CD4-positive, alpha-beta memory T cell (primary cell): Measurements from ENCODE around the gene SRGAP1. TPM values are rescaled to one million over a fixed set of nuclear protein-coding genes. Genes with fewer than 3 reads are reported as not detected.

Experiments
- CTCF ChIA-PET: fragments of 350-600 bp; sonication (Branson Sonifier 250); formaldehyde crosslinking; loops from one replicate; lab custom pipeline; 2021; ENCODE audit warnings: inconsistent platforms; ENCODE audit not compliant: partially characterized antibody; lab: Charles Lee
- POLR2A ChIA-PET: fragments of 350-600 bp; sonication (Branson Sonifier 250); formaldehyde crosslinking; loops from one replicate; lab custom pipeline; 2021; ENCODE audit not compliant: partially characterized antibody; lab: Charles Lee
- DNase-seq, 5 donors: peaks; one replicate each; pipeline versions ENCODE4 v3.0.0 to v3.0.0-alpha.2; 2020 to 2022; ENCODE audit warnings: mixed read lengths in 1 of 5
- H3K27ac ChIP-seq: one replicate; pipeline ENCODE4 v1.7.0; 2013; ENCODE audit warnings: low read depth, low read length
- H3K27me3 ChIP-seq: 2 replicates; pipeline ENCODE4 v1.7.0; 2013; ENCODE audit warnings: mild to moderate bottlenecking, low read length, moderate library complexity; ENCODE audit not compliant: insufficient read depth
- H3K36me3 ChIP-seq: 2 replicates; pipeline ENCODE4 v1.7.0; 2013; ENCODE audit warnings: mild to moderate bottlenecking, low read length, moderate library complexity; ENCODE audit not compliant: insufficient read depth
- H3K4me1 ChIP-seq: 2 replicates; pipeline ENCODE4 v1.7.0; 2013; ENCODE audit warnings: mild to moderate bottlenecking, low read length, moderate library complexity; ENCODE audit not compliant: insufficient read depth
- H3K4me3 ChIP-seq, 2 donors: one replicate each; pipeline ENCODE4 v1.7.0; 2013; ENCODE audit warnings: low read length in 2 of 2, mild to moderate bottlenecking in 1 of 2
- H3K9me3 ChIP-seq, 2 donors: one replicate each; pipeline ENCODE4 v1.7.0; 2013; ENCODE audit warnings: low read length in 2 of 2, control low read depth in 1 of 2; ENCODE audit not compliant: control insufficient read depth in 1 of 2
- H3K27ac Mint-ChIP-seq, 7 donors: one replicate each; pipeline ENCODE4 v1.8.0; 2020 to 2021; ENCODE audit warnings: mixed read lengths in 7 of 7, mild to moderate bottlenecking in 6 of 7, inconsistent platforms in 3 of 7, moderate library complexity in 3 of 7
- H3K27me3 Mint-ChIP-seq, 2 donors: one replicate each; pipeline ENCODE4 v1.8.0; 2020 to 2021; ENCODE audit warnings: mixed read lengths in 2 of 2
- H3K36me3 Mint-ChIP-seq, 2 donors: one replicate each; pipeline ENCODE4 v1.8.0; 2020 to 2021; ENCODE audit warnings: mixed read lengths in 2 of 2, inconsistent platforms in 1 of 2, mild to moderate bottlenecking in 1 of 2
- H3K4me1 Mint-ChIP-seq, 4 donors: one replicate each; pipeline ENCODE4 v1.8.0; 2020 to 2021; ENCODE audit warnings: mixed read lengths in 4 of 4, mild to moderate bottlenecking in 1 of 4
- H3K4me3 Mint-ChIP-seq, 8 donors: one replicate each; pipeline ENCODE4 v1.8.0; 2020 to 2021; ENCODE audit warnings: mixed read lengths in 8 of 8, mild to moderate bottlenecking in 7 of 8, moderate library complexity in 6 of 8, inconsistent platforms in 3 of 8
- H3K9me3 Mint-ChIP-seq, 8 donors: one replicate each; pipeline ENCODE4 v1.8.0; 2020 to 2021; ENCODE audit warnings: mixed read lengths in 8 of 8, mild to moderate bottlenecking in 5 of 8, inconsistent platforms in 3 of 8, moderate library complexity in 1 of 8
- intact Hi-C: fragments of 100-400 bp; cut with micrococcal nuclease; formaldehyde crosslinking; loops from one replicate; pipeline ENCODE4 v1.15.1; 2023
- polyA plus RNA-seq, 2 donors: library from polyadenylated mRNA; unstranded; fragments of 300-500 nt; fragmentation: Illumina TruSeq; gene quantifications; one replicate each; pipeline ENCODE4 v1.2.3, GENCODE V29; 2021
- total RNA-seq, 2 experiments: library from RNA; stranded (reverse); gene quantifications; one replicate each; pipeline ENCODE4 v1.2.3, GENCODE V29; 2021

The SRGAP1 gene
- total and polyA plus RNA-seq, 4 experiments from 2014 or later: 0.03 to 0.09 TPM; not detected in 2

DNA sequence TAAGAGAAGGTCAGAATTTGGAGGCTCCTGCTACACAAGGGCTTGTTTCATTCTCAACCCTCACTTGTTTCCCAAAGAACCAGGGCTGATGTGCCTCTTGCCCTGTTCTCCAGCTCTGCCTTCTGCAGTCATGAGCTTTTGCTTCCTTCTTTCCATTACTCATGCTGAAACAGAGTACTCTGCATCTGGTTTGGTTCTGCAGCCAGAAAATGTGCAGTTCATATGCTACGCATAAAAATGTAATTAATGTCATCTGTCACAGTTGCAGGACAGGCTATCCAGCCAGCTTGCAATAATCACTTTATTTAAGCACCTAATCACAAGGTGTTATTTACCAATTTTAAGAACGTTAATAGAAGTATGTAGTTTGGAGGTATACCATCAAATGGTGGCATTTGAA, 150.2 kb downstream of the SRGAP1 start:
- intact Hi-C loops: no loop called here
- no peaks in the 10 kb centered on the region for H3K36me3 Mint-ChIP-seq
- peaks cover 0 to 6% (median 0%) of the 10 kb centered on the region in 8 donors for H3K9me3 Mint-ChIP-seq
- Histone ChIP-seq H3K9me3 (no peaks in the 10 kb centered on the region), H3K4me1 (no peaks in the 10 kb centered on the region), H3K36me3 (no peaks in the 10 kb centered on the region), H3K27ac (no peak overlapping the region), H3K27me3 (no peaks in the 10 kb centered on the region), H3K4me3 (no peak overlapping the region)
- no peak overlapping the region for H3K4me3 Mint-ChIP-seq
- DNase-seq: no peak
- no peaks in the 10 kb centered on the region for H3K4me1 Mint-ChIP-seq
- H3K27me3 Mint-ChIP-seq: peaks cover 9 to 11% of the 10 kb centered on the region in 2 donors
- ChIA-PET POLR2A (no interaction called here), CTCF (no interaction called here)
- H3K27ac Mint-ChIP-seq: peak overlapping the region in 1 of 7 donors; percentile 65

DNA sequence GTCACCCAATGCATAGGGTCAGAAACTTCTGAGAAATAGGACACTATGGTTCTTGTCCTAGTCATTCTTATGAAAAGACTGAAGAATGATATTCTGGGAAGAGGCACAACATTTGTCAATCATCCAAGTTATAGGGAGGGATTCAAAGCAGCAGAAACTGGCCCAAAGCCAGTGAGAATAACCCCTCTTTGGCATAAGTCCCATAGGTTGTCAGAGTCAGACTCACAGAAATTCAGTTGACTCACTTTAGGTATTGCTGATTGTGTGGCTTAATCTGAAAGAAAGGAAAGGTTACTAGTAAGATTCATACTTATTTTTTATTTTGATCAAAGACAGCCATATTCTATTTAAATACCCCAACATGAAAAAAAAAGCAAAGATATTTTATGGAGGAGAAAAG, 151.0 kb downstream of the SRGAP1 start:
- no peaks in the 10 kb centered on the region for H3K27me3 ChIP-seq
- no peak overlapping the region for H3K27ac Mint-ChIP-seq
- no peak overlapping the region for H3K4me3 Mint-ChIP-seq
- ChIA-PET CTCF (no interaction called here), POLR2A (no interaction called here)
- H3K36me3 Mint-ChIP-seq: no peaks in the 10 kb centered on the region
- intact Hi-C loops: no loop called here
- H3K27me3 Mint-ChIP-seq: peaks cover 9 to 10% of the 10 kb centered on the region in 2 donors
- H3K27ac ChIP-seq: no peak overlapping the region
- H3K4me1 Mint-ChIP-seq: no peaks in the 10 kb centered on the region
- DNase-seq: no peak
- no peaks in the 10 kb centered on the region for H3K36me3 ChIP-seq
- H3K4me3 ChIP-seq: no peak overlapping the region
- no peaks in the 10 kb centered on the region for H3K9me3 ChIP-seq
- H3K4me1 ChIP-seq: no peaks in the 10 kb centered on the region
- H3K9me3 Mint-ChIP-seq: peaks cover 0 to 6% (median 0%) of the 10 kb centered on the region in 8 donors

DNA sequence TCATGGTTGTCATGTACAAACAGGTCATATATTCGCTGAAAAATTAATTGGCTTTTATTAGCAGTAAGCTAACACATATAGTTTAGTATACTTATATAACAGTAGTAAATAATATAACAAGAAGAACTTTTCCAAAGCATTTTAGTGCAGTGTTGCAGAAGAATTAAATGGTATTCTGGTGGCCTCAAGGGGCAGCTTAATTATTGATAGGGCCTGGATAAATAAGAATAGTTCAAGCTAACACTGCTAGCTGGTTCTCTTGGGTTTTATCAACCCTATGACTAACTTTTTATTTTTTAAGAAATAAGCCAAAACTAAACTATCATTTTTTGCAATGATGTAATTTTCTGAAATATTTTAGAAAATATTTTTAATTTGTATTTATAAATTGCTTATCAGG, 152.1 kb downstream of the SRGAP1 start:
- CTCF ChIA-PET: no interaction called here

DNA sequence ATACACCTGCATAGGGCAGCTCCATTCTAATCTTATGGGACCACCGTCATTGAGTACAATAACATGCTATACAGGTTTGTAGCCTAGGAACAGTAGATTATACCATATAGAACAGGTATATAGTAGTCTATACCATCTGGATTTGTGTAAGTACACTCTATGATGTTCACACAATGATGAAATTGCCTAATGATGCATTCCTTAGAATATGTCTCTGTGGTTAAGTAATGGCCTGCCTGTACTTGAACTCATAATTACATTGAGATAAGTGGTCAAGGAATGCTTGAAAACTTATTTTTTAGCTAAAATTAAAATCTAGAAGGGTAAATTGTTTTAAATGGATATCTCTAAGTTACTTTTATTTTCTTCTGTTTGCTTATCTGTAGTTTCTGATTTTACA, 152.7 kb downstream of the SRGAP1 start:
- no peak overlapping the region for H3K4me3 Mint-ChIP-seq
- no peaks in the 10 kb centered on the region for H3K36me3 Mint-ChIP-seq
- no peaks in the 10 kb centered on the region for H3K4me1 ChIP-seq
- no peaks in the 10 kb centered on the region for H3K4me1 Mint-ChIP-seq
- no peak overlapping the region for H3K27ac ChIP-seq
- no peak overlapping the region for H3K4me3 ChIP-seq
- intact Hi-C loops: no loop called here
- no peak overlapping the region for H3K27ac Mint-ChIP-seq
- H3K27me3 ChIP-seq: no peaks in the 10 kb centered on the region
- ChIA-PET CTCF (no interaction called here), POLR2A (no interaction called here)
- no peaks in the 10 kb centered on the region for H3K36me3 ChIP-seq
- no peak for DNase-seq
- peaks cover 6 to 8% of the 10 kb centered on the region in 2 donors for H3K27me3 Mint-ChIP-seq
- no peaks in the 10 kb centered on the region for H3K9me3 ChIP-seq
- peaks cover 0 to 6% (median 0%) of the 10 kb centered on the region in 8 donors for H3K9me3 Mint-ChIP-seq

More for the DNA sequence above, 152.1 kb downstream of the SRGAP1 start:
- H3K36me3 Mint-ChIP-seq: no peaks in the 10 kb centered on the region
- H3K27ac ChIP-seq: no peak overlapping the region
- peaks cover 10 to 12% of the 10 kb centered on the region in 2 donors for H3K27me3 Mint-ChIP-seq
- no peak overlapping the region for H3K4me3 ChIP-seq
- H3K4me3 Mint-ChIP-seq: no peak overlapping the region
- H3K36me3 ChIP-seq: no peaks in the 10 kb centered on the region
- no peaks in the 10 kb centered on the region for H3K4me1 ChIP-seq
- DNase-seq: no peak
- no peaks in the 10 kb centered on the region for H3K4me1 Mint-ChIP-seq
- no peak overlapping the region for H3K27ac Mint-ChIP-seq
- H3K9me3 Mint-ChIP-seq: peaks cover 0 to 6% (median 0%) of the 10 kb centered on the region in 8 donors
- intact Hi-C loops: no loop called here
- POLR2A ChIA-PET: no interaction called here
- no peaks in the 10 kb centered on the region for H3K27me3 ChIP-seq
- no peaks in the 10 kb centered on the region for H3K9me3 ChIP-seq

DNA sequence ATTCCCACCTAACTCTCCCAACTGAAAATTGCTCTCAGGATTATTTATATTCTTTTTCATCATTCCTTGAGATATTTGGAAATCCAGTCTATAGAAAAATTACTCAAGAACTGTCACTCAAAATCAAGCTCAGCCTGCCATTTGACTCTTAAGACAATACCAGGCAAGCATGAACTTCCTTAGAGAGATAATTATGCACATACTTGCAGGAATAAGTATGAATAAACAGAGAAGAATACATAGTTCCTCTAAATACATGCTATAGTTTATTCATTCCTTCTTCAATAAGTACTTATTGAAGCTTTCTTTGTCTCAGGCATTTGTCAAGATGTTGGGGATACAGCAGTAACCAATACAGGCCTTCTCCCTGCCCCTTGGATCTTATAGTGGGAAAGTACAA, 154.1 kb downstream of the SRGAP1 start:
- ChIA-PET POLR2A (no interaction called here), CTCF (no interaction called here)
- H3K27me3 ChIP-seq: no peaks in the 10 kb centered on the region
- intact Hi-C loops: no loop called here
- no peak for DNase-seq
- H3K36me3 ChIP-seq: no peaks in the 10 kb centered on the region
- Mint-ChIP-seq H3K36me3 (no peaks in the 10 kb centered on the region), H3K27me3 (peaks cover 3 to 8% of the 10 kb centered on the region in 2 donors), H3K27ac (no peak overlapping the region), H3K4me3 (no peak overlapping the region), H3K9me3 (peaks cover 0 to 6% (median 1%) of the 10 kb centered on the region in 8 donors), H3K4me1 (no peaks in the 10 kb centered on the region)
- H3K4me3 ChIP-seq: no peak overlapping the region
- H3K4me1 ChIP-seq: no peaks in the 10 kb centered on the region
- H3K9me3 ChIP-seq: no peaks in the 10 kb centered on the region
- H3K27ac ChIP-seq: no peak overlapping the region

DNA sequence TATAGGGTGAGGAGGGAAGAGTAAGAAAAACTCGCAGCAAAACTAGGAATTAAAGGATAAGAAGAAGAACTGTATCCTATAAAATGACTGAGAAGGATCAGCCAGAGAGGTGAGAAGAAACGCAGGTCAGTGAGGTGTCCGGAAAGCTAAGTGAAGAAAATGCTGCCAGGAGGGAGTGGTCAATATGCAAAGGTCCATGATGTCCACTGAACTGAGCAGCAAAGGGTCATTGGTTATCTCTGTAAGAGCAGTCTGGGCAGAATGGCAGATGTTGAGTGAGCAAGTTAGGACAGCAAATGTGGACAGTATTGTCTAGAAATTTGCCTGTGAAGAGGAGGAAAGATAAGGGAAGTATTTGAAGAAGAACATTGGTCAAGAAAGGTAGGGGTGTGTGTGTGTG, 155.4 kb downstream of the SRGAP1 start:
- Mint-ChIP-seq H3K36me3 (no peaks in the 10 kb centered on the region), H3K27ac (no peak overlapping the region), H3K27me3 (peaks cover 3 to 8% of the 10 kb centered on the region in 2 donors), H3K4me3 (no peak overlapping the region), H3K9me3 (peaks cover 0 to 6% (median 1%) of the 10 kb centered on the region in 8 donors), H3K4me1 (no peaks in the 10 kb centered on the region)
- intact Hi-C loops: no loop called here
- no peak for DNase-seq
- no peaks in the 10 kb centered on the region for H3K9me3 ChIP-seq
- no peak overlapping the region for H3K27ac ChIP-seq
- POLR2A ChIA-PET: no interaction called here
- H3K36me3 ChIP-seq: no peaks in the 10 kb centered on the region
- CTCF ChIA-PET: no interaction called here
- H3K27me3 ChIP-seq: no peaks in the 10 kb centered on the region
- no peak overlapping the region for H3K4me3 ChIP-seq
- H3K4me1 ChIP-seq: no peaks in the 10 kb centered on the region

DNA sequence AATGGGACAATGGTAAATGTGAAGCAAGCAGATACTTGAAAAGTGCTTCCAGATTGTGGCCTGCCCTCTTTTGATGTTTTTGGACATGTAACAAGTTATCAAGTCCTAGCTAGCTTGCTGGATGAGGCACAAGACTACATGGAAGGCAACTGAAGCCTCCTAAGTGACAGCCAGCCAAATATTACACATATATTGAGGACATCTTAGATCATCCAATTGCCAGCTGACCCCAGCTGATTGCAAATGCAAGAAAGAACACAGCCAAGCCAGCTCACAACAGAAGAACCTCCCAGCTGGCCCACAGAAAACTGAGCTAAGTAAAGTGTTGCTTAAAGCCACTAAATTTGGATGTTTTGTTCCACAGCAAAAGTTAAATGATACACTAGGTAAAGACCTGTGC, 156.9 kb downstream of the SRGAP1 start:
- Mint-ChIP-seq H3K4me3 (no peak overlapping the region), H3K36me3 (no peaks in the 10 kb centered on the region), H3K4me1 (no peaks in the 10 kb centered on the region), H3K27me3 (peaks cover 3 to 8% of the 10 kb centered on the region in 2 donors), H3K9me3 (peaks cover 0 to 6% (median 2%) of the 10 kb centered on the region in 8 donors), H3K27ac (no peak overlapping the region)
- H3K36me3 ChIP-seq: no peaks in the 10 kb centered on the region
- H3K27ac ChIP-seq: no peak overlapping the region
- intact Hi-C loops: no loop called here
- H3K27me3 ChIP-seq: no peaks in the 10 kb centered on the region
- no peaks in the 10 kb centered on the region for H3K4me1 ChIP-seq
- H3K9me3 ChIP-seq: no peaks in the 10 kb centered on the region
- ChIA-PET CTCF (no interaction called here), POLR2A (no interaction called here)
- no peak for DNase-seq
- no peak overlapping the region for H3K4me3 ChIP-seq

DNA sequence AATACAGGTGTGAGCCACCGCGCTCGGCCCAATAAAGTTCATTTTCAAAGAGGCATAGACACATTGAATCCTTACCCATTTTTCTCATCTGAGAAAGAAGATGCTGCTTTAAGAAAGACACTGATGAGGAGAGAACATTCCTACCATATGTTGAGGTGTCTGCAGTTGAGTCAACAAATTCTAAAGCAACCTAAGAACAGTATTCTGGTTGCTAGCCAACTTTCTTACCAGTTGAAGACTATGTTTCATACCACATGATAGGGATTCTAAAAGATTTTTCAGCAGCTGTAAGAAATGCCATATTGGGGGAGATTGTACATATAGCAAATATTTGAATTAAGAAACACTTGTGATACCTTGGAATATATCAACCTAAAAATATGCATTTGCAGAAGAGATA, 160.1 kb downstream of the SRGAP1 start:
- Mint-ChIP-seq H3K4me1 (no peaks in the 10 kb centered on the region), H3K27me3 (peaks cover 0 to 5% of the 10 kb centered on the region in 2 donors), H3K4me3 (no peak overlapping the region), H3K27ac (no peak overlapping the region), H3K36me3 (no peaks in the 10 kb centered on the region), H3K9me3 (peaks cover 0 to 5% (median 0%) of the 10 kb centered on the region in 8 donors)
- CTCF ChIA-PET: no interaction called here
- no peak overlapping the region for H3K4me3 ChIP-seq
- intact Hi-C loops: no loop called here
- H3K36me3 ChIP-seq: no peaks in the 10 kb centered on the region
- no peaks in the 10 kb centered on the region for H3K27me3 ChIP-seq
- no peaks in the 10 kb centered on the region for H3K9me3 ChIP-seq
- H3K27ac ChIP-seq: no peak overlapping the region
- no peaks in the 10 kb centered on the region for H3K4me1 ChIP-seq
- POLR2A ChIA-PET: no interaction called here
- no peak for DNase-seq
